Prostate gland (tissue), 2 donors: ENCODE measurements around the gene SLC25A5. TPM values are rescaled to one million over a fixed set of nuclear protein-coding genes. Genes with fewer than 3 reads are reported as not detected.
"Not testable (repeated sequence)": the region's sequence is repeated elsewhere in the genome, so short reads cannot be mapped to it uniquely, and the experiment has no call there.

Experiments used
- DNase-seq: peaks from one replicate; pipeline ENCODE4 v3.0.0-alpha.2; 2019; ENCODE audit warnings: low spot score
- H3K27ac ChIP-seq, 2 donors: fragments of 200-600 bp; sonication (generic); 2 replicates each; pipeline ENCODE4 v1.5.1; 2017 to 2019
- H3K27me3 ChIP-seq: fragments of 200-600 bp; sonication (generic); replicated peaks from 2 replicates; pipeline ENCODE4 v1.5.1; 2019; ENCODE audit not compliant: insufficient read depth
- H3K36me3 ChIP-seq, 2 donors: fragments of 200-600 bp; sonication (generic); 1 replicate in 1 of 2; 2 replicates in 1 of 2; pipeline versions ENCODE4 v1.5.1 to v1.8.1; 2017 to 2019
- H3K4me1 ChIP-seq: fragments of 200-600 bp; sonication (generic); replicated peaks from 2 replicates; pipeline ENCODE4 v1.5.1; 2019
- H3K4me3 ChIP-seq, 2 donors: fragments of 200-600 bp; sonication (generic); 2 replicates each; pipeline ENCODE4 v1.5.1; 2017 to 2019
- H3K9me3 ChIP-seq: fragments of 200-600 bp; sonication (generic); 2 replicates; pipeline ENCODE4 v1.5.1; 2017
- POLR2A ChIP-seq: fragments of 450-650 bp; IDR thresholded peaks from one replicate; pipeline ENCODE4 v1.6.1; 2016; ENCODE audit warnings: antibody characterized with exemption, mild to moderate bottlenecking
- POLR2AphosphoS5 ChIP-seq: sonication (generic); formaldehyde crosslinking; IDR thresholded peaks from one replicate; pipeline ENCODE4 v1.6.1; 2017; ENCODE audit warnings: antibody characterized with exemption
- WGBS: methylation state at CpG from one replicate; pipeline ENCODE4 v1.1.5; 2018; 5-methylcytosine and 5-hydroxymethylcytosine counted together
- intact Hi-C: fragments of 100-400 bp; cut with DNase I; formaldehyde crosslinking; loops from one replicate; pipeline ENCODE4 v1.14.2; 2022
- total RNA-seq, 2 donors: library from RNA; depleted of rRNA; stranded (reverse); fragments of >200 nt; gene quantifications; one replicate each; pipeline ENCODE4 v1.1.0, GENCODE V29; 2016
- TF ChIP-seq, protein P1 (sequence below), 4 experiments: fragments of 200-600 bp in 2 of 4; fragments of 450-650 bp in 2 of 4; sonication (generic) in 2 of 4; IDR thresholded peaks; 1 replicate in 3 of 4; 2 replicates in 1 of 4; pipeline ENCODE4 v1.5.1; 2016 to 2019; ENCODE audit warnings: antibody characterized with exemption in 4 of 4, mild to moderate bottlenecking in 2 of 4, moderate library complexity in 2 of 4

Gene SLC25A5
- total RNA-seq, 2 donors from 2014 or later, result 230 to 237 TPM

DNA sequence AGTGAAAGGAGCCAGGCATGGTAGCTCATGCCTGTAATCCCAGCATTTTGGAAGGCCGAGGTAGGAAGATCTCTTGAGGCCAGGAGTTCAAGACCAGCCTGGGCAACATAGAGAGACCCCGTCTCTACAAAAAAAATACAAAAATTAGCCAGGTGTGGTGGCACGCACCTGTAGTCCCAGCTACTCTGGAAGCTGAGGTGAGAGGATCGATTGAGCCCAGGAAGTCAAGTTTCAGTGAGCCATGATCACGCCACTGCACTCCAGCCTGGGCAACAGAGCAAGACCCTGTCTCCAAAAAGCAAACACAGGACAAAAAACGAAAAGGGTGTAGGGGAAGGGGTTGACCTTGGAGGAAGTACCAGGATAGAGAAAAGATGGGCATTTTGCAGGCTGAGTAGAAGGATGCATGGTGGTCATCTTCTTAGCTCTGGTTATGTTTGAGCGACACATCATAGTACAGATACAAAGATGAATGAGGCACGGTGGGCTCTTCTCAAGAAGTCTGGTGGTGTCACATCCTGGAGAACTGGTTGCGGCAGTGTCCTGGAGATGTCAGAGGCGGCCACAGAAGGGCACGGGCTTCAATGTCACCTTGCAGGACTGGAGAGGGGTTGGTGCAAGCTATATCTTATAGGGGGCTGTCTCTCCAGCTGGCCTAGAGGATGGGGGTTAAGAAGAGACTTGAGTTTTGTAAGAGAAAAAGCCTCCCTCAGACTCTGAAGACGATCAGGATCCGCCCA lies 32.0 kb downstream of the SLC25A5 start:
- Histone ChIP-seq H3K27me3 (no peaks in the 10 kb centered on the region), H3K4me1 (no peaks in the 10 kb centered on the region), H3K9me3 (no peaks in the 10 kb centered on the region), H3K4me3 (no peak overlapping the region), H3K36me3 (no peaks in the 10 kb centered on the region), H3K27ac (no peak overlapping the region)
- intact Hi-C loops, result no loop called here
- no peak for TF ChIP-seq POLR2AphosphoS5
- no peak for TF ChIP-seq POLR2A
- TF ChIP-seq, protein P1, sequence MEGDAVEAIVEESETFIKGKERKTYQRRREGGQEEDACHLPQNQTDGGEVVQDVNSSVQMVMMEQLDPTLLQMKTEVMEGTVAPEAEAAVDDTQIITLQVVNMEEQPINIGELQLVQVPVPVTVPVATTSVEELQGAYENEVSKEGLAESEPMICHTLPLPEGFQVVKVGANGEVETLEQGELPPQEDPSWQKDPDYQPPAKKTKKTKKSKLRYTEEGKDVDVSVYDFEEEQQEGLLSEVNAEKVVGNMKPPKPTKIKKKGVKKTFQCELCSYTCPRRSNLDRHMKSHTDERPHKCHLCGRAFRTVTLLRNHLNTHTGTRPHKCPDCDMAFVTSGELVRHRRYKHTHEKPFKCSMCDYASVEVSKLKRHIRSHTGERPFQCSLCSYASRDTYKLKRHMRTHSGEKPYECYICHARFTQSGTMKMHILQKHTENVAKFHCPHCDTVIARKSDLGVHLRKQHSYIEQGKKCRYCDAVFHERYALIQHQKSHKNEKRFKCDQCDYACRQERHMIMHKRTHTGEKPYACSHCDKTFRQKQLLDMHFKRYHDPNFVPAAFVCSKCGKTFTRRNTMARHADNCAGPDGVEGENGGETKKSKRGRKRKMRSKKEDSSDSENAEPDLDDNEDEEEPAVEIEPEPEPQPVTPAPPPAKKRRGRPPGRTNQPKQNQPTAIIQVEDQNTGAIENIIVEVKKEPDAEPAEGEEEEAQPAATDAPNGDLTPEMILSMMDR (IDR thresholded peaks at IDR 0.05), result no peak
- 87% methylated on average over 11 of the region's 13 CpGs for WGBS
- DNase-seq, result no peak

DNA sequence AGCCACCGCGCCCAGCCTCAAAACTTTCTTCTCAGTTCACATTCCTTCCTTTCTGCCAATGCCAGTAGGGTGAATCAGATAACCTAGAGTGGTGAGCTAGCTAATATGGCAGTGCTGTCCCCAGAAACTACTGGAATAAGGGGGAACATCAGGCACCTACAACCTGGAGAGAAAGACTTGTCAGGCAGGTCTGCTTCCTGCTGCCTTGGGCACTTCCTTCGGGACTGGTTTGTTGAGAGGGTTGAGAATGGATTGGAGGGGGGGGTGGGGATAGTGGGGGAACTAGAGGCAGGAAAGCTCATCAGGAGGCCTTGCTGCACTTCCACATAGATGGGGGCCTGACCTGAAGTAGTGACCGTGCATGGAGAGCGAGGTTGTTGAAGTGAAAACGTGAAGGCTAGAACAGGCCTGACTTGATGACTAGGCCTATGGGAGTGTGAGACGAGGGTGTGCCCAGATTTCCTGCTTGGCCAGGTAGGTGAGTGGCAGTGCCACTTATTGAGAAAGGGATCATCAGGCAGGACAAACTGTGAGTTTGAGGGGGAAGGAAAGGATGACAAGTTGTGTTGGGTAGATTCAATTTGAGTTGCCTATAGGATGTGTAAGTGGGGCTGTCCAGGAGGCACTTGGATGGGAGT lies 33.4 kb downstream of the SLC25A5 start:
- Histone ChIP-seq H3K9me3 (no peaks in the 10 kb centered on the region), H3K4me1 (no peaks in the 10 kb centered on the region), H3K36me3 (no peaks in the 10 kb centered on the region), H3K27ac (no peak overlapping the region), H3K4me3 (no peak overlapping the region), H3K27me3 (no peaks in the 10 kb centered on the region)
- WGBS, result 71% methylated on average over 6 of the region's 7 CpGs
- intact Hi-C loops, result no loop called here
- TF ChIP-seq, protein P1 (IDR thresholded peaks at IDR 0.05), result no peak
- TF ChIP-seq POLR2A, result no peak
- no peak for TF ChIP-seq POLR2AphosphoS5
- no peak for DNase-seq

DNA sequence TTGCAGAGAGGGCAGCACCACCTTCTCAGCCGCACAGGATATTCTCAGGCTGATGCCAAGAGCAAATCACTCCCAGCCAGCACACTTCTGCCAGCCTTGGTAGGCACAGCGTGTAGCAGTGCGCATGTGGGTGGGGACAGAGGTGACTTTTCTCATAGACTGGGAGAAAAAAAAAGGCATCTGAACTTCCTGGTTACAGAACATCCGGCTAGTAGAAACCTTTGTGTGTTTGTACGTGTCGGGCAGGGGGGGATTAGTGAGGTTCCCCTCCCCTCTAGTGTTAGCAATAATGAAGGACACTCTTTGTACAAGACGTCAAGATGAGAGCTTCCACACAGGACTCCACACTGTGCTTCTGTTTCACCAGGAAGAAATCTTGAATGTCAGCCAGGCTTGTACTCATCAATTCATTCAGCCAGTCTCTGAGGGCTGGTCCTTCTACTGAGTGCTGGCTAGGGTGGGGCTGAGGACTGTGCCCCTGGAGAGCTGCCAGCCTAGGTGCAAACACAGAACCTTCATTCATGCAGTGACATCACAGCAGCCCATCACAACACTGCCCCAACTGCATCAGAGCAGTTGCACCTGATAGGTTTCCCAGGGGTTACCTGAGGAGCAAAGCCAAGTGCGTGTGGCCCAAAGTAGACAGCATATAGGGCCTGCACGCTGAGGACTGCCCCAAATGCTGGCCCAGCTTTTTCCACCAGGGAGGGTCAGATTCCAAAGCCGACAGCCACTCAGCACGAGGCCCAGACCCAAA lies 34.7 kb downstream of the SLC25A5 start:
- intact Hi-C loops, result no loop called here
- no peak overlapping the region for H3K4me3 ChIP-seq
- H3K9me3 ChIP-seq, result no peaks in the 10 kb centered on the region
- peak; percentile 41 for DNase-seq
- no peaks in the 10 kb centered on the region for H3K36me3 ChIP-seq
- 21% methylated on average over 11 of the region's 11 CpGs for WGBS
- H3K27me3 ChIP-seq, result no peaks in the 10 kb centered on the region
- H3K27ac ChIP-seq, result peak overlapping the region; percentile 38 to 51
- TF ChIP-seq POLR2A, result no peak
- TF ChIP-seq POLR2AphosphoS5, result no peak
- TF ChIP-seq, protein P1 (IDR thresholded peaks at IDR 0.05), result no peak
- H3K4me1 ChIP-seq, result no peaks in the 10 kb centered on the region

DNA sequence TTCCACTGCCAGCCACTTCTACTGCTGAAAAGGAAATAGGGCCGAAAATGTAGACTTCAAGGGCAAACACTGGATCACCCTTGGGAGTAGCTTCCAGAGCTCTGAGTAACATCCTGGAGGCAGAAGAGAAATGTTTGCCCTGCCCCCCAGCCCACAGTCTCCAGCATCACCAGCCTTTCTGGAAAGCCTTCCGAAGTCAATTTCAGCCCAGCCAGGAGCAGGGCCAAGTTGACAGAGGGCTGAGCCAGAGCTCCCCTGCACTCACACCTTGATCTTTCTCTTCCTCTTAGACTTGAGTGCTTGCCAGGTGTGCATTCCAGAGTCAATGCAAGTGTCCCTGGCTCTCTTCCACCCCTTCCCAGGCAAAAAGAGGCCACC lies 35.2 kb downstream of the SLC25A5 start:
- TF ChIP-seq, protein P1 (IDR thresholded peaks at IDR 0.05), result no peak
- TF ChIP-seq POLR2AphosphoS5, result peak; percentile 19
- intact Hi-C loops, result no loop called here
- WGBS, result 25% methylated on average over 1 of the region's 2 CpGs
- Histone ChIP-seq H3K4me3 (no peak overlapping the region), H3K4me1 (no peaks in the 10 kb centered on the region), H3K36me3 (no peaks in the 10 kb centered on the region), H3K9me3 (no peaks in the 10 kb centered on the region), H3K27me3 (no peaks in the 10 kb centered on the region), H3K27ac (peak overlapping the region; percentile 38 to 51)
- DNase-seq, result peak; percentile 48

DNA sequence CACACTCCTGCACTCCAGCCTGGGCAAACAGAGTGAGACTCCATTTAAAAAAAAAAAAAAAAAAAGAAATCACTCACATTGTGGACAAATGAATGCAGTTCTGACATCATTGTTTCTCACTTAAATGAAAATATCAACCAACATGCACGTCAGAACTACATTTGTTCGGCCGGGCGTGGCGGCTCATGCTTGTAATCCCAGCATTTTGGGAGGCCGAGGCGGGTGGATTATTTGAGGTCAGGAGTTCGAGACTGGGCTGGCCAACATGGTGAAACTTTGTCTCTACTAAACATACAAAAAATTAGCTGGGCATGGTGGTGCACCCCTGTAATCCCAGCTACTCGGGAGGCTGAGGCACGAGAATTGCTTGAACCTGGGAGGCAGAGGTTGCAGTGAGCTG lies 36.9 kb downstream of the SLC25A5 start:
- intact Hi-C loops, H3K36me3 ChIP-seq, H3K27me3 ChIP-seq, H3K9me3 ChIP-seq, H3K4me3 ChIP-seq, H3K4me1 ChIP-seq, H3K27ac ChIP-seq, DNase-seq: not testable (repeated sequence)
- WGBS, result 94% methylated on average over 10 of the region's 10 CpGs
